Cardiac muscle cell (in vitro differentiated cells and primary cell): ENCODE results near the gene SORD. TPM values are rescaled to one million over a fixed set of nuclear protein-coding genes. Genes with fewer than 3 reads are reported as not detected.

ENCODE experiments used
- DNase-seq, 2 donors: peaks; one replicate each; pipeline versions ENCODE4 v3.0.0 to v3.0.0-alpha.2; 2010 to 2017; ENCODE audit warnings: low read depth in 1 of 2, low spot score in 1 of 2
- H3K27ac ChIP-seq: fragments of 200-600 bp; sonication (generic); 2 replicates; pipeline ENCODE4 v1.5.1; 2016
- H3K27me3 ChIP-seq: fragments of 200-600 bp; sonication (generic); 2 replicates; pipeline ENCODE4 v1.6.0; 2016; ENCODE audit warnings: control low read depth
- H3K36me3 ChIP-seq: fragments of 200-600 bp; sonication (generic); 2 replicates; pipeline ENCODE4 v1.5.1; 2016; ENCODE audit warnings: control low read depth
- H3K4me1 ChIP-seq: fragments of 200-600 bp; sonication (generic); 2 replicates; pipeline ENCODE4 v1.8.1; 2017; ENCODE audit warnings: low read depth, mild to moderate bottlenecking, mixed run types
- H3K4me3 ChIP-seq: fragments of 200-600 bp; sonication (generic); 2 replicates; pipeline ENCODE4 v1.5.1; 2016; ENCODE audit warnings: mild to moderate bottlenecking
- H3K9me3 ChIP-seq: fragments of 200-600 bp; sonication (generic); 2 replicates; pipeline ENCODE4 v1.5.1; 2017; ENCODE audit warnings: low read depth, mild to moderate bottlenecking, control low read depth
- CTCF ChIP-seq: IDR thresholded peaks from 2 replicates; pipeline ENCODE4 v1.5.1; 2012; ENCODE audit warnings: low read depth, mild to moderate bottlenecking, low read length
- polyA plus RNA-seq: library from polyadenylated mRNA; unstranded; fragments of >200 nt; fragmentation: Nextera tagmentation; extraction: Ambion mirVana; gene quantifications from 2 replicates; pipeline ENCODE4 v1.2.1, GENCODE V29; 2016
- total RNA-seq: library from RNA; depleted of rRNA; stranded (reverse); fragments of >200 nt; gene quantifications from 2 replicates; pipeline ENCODE4 v1.2.3, GENCODE V29; 2016

The SORD gene
- total and polyA plus RNA-seq, 2 experiments from 2014 or later, result 58.3 to 67.2 TPM

GRCh38 chr15:45116482-45117307, 93.7 kb downstream of the SORD start:
- H3K4me1 ChIP-seq, result peaks cover 4% of the 10 kb centered on the region
- peak in 1 of 2 donors; percentile 40 for DNase-seq

GRCh38 chr15:45117308-45118130, 94.5 kb downstream of the SORD start:
- Histone ChIP-seq H3K4me3 (no peak overlapping the region), H3K9me3 (no peaks in the 10 kb centered on the region)
- no peak for DNase-seq

More at GRCh38 chr15:45116482-45117307, 93.7 kb downstream of the SORD start:
- Histone ChIP-seq H3K9me3 (no peaks in the 10 kb centered on the region), H3K27me3 (peaks cover 93% of the 10 kb centered on the region), H3K27ac (no peak overlapping the region), H3K36me3 (no peaks in the 10 kb centered on the region), H3K4me3 (no peak overlapping the region)
- TF ChIP-seq CTCF, result no peak

GRCh38 chr15:45118131-45118588, 95.2 kb downstream of the SORD start:
- no peak overlapping the region for H3K27ac ChIP-seq
- DNase-seq, result peak; percentile 94 to 96
- H3K4me3 ChIP-seq, result no peak overlapping the region
- no peaks in the 10 kb centered on the region for H3K9me3 ChIP-seq
- no peaks in the 10 kb centered on the region for H3K4me1 ChIP-seq
- no peaks in the 10 kb centered on the region for H3K36me3 ChIP-seq
- TF ChIP-seq CTCF, result peak; percentile 100
- H3K27me3 ChIP-seq, result peaks cover 93% of the 10 kb centered on the region

More at GRCh38 chr15:45117308-45118130, 94.5 kb downstream of the SORD start:
- H3K27ac ChIP-seq, result no peak overlapping the region
- peaks cover 4% of the 10 kb centered on the region for H3K4me1 ChIP-seq
- TF ChIP-seq CTCF, result no peak
- no peaks in the 10 kb centered on the region for H3K36me3 ChIP-seq
- H3K27me3 ChIP-seq, result peaks cover 93% of the 10 kb centered on the region

GRCh38 chr15:45118996-45119395, 96.0 kb downstream of the SORD start:
- H3K4me1 ChIP-seq, result no peaks in the 10 kb centered on the region
- TF ChIP-seq CTCF, result no peak
- peaks cover 93% of the 10 kb centered on the region for H3K27me3 ChIP-seq
- H3K36me3 ChIP-seq, result no peaks in the 10 kb centered on the region
- DNase-seq, result no peak
- no peak overlapping the region for H3K27ac ChIP-seq
- H3K9me3 ChIP-seq, result no peaks in the 10 kb centered on the region
- H3K4me3 ChIP-seq, result no peak overlapping the region

GRCh38 chr15:45120081-45120972, 97.3 kb downstream of the SORD start:
- peaks cover 93% of the 10 kb centered on the region for H3K27me3 ChIP-seq
- no peaks in the 10 kb centered on the region for H3K9me3 ChIP-seq
- H3K4me1 ChIP-seq, result no peaks in the 10 kb centered on the region
- H3K4me3 ChIP-seq, result no peak overlapping the region
- TF ChIP-seq CTCF, result no peak
- no peak for DNase-seq
- no peaks in the 10 kb centered on the region for H3K36me3 ChIP-seq
- no peak overlapping the region for H3K27ac ChIP-seq
